NCI-H2029 (cell line): ENCODE measurements around the gene MINDY3.

Experiments used
- DNase-seq: peaks from one replicate; lab custom pipeline; 2025; lab: John Stamatoyannopoulos, UW

MINDY3 gene

GRCh38 chr10:15805395-15806058 lies 54.8 kb downstream of the MINDY3 start:
- DNase-seq = no peak

- DNase-seq = no peak
These were observed 56.2 kb downstream of the MINDY3 start for GRCh38 chr10:15804109-15804508.

- no peak for DNase-seq
These were observed 57.8 kb downstream of the MINDY3 start for GRCh38 chr10:15802375-15802949.

- DNase-seq = no peak
These were observed 58.7 kb downstream of the MINDY3 start for GRCh38 chr10:15801641-15802040.

- DNase-seq = no peak
These were observed 59.2 kb downstream of the MINDY3 start for GRCh38 chr10:15801147-15801546.

- DNase-seq = no peak
These were observed 63.0 kb downstream of the MINDY3 start for GRCh38 chr10:15797346-15797745.

GRCh38 chr10:15796762-15797161 lies 63.5 kb downstream of the MINDY3 start:
- DNase-seq = no peak

GRCh38 chr10:15796098-15796759 lies 64.1 kb downstream of the MINDY3 start:
- DNase-seq = no peak

- DNase-seq = no peak
These were observed 65.1 kb downstream of the MINDY3 start for GRCh38 chr10:15795036-15795792.

- DNase-seq = no peak
These were observed 65.7 kb downstream of the MINDY3 start for GRCh38 chr10:15794569-15794968.

- no peak for DNase-seq
These were observed 66.6 kb downstream of the MINDY3 start for GRCh38 chr10:15793664-15794063.

- DNase-seq = no peak
These were observed 67.5 kb downstream of the MINDY3 start for GRCh38 chr10:15792777-15793176.

GRCh38 chr10:15791816-15792524 lies 68.3 kb downstream of the MINDY3 start:
- DNase-seq = no peak

- no peak for DNase-seq
These were observed 70.3 kb downstream of the MINDY3 start for GRCh38 chr10:15789793-15790525.

- DNase-seq = no peak
These were observed 72.9 kb downstream of the MINDY3 start for GRCh38 chr10:15787426-15787825.

- DNase-seq = no peak
These were observed 75.5 kb downstream of the MINDY3 start for GRCh38 chr10:15784662-15785300.

GRCh38 chr10:15783941-15784636 lies 76.2 kb downstream of the MINDY3 start:
- no peak for DNase-seq

- no peak for DNase-seq
These were observed 77.5 kb downstream of the MINDY3 start for GRCh38 chr10:15782851-15783250.

- no peak for DNase-seq
These were observed 78.8 kb downstream of the MINDY3 start for GRCh38 chr10:15781381-15781960.
